ENCODE results near the gene C16orf92. TPM values are rescaled to one million over a fixed set of nuclear protein-coding genes. Genes with fewer than 3 reads are reported as not detected.
A peak's percentile ranks its signal among the peaks of the same experiment; 100 is the strongest.

The C16orf92 gene
- total RNA-seq, 1 donor from 2014 or later = not detected

DNA sequence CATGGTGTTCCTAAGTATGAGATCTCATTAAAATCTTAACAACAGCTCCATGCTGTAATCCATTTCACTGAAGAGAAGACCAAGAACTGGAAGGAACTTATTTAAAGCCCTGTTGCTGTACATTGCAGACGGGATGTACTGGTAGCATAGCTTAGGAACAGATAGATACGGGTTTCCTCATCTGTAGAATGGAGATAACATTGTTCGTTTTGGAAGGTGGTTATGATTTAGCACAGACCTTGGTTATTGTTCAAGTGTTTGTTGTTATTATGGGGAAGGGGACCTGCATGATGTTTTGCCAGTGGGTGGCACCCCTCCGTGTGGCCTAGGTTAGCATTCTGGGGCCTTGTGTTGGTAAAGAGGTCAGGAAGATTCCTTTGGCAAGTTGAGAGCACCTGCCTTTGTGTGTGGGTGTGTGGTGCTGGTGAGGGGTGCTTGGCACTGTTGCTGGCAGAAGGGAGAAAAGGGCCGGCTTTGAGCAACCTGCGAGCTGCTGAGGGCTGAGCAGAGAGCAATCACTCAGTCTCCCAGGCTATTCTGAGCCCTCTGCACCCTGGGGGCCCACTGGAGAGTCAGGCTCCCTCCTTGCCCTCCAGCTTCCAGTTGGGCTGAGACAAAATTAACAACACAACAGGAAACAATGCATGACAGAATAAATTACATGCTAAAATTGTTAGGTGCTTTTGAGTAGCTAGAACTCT is 47.0 kb upstream of the C16orf92 start:
- H3K36me3 ChIP-seq (ENCODE audit: insufficient read depth, low read length) = peaks cover 33% of the 10 kb centered on the region
- peak overlapping the region; percentile 95 for H3K4me2 ChIP-seq (ENCODE audit: low read length)
- no peaks in the 10 kb centered on the region for H3K27me3 Mint-ChIP-seq (ENCODE audit: low read depth, unreplicated experiment)
- H3K9me3 Mint-ChIP-seq (ENCODE audit: unreplicated experiment) = peaks cover 3% of the 10 kb centered on the region
- peaks cover 23% of the 10 kb centered on the region for H3K4me1 ChIP-seq (ENCODE audit: insufficient read depth, low read length)
- H3K27ac Mint-ChIP-seq (ENCODE audit: unreplicated experiment) = peak overlapping the region; percentile 27
- H3K4me3 ChIP-seq (ENCODE audit: insufficient read depth, low read depth, low read length) = peak overlapping the region; percentile 82
- FAIRE-seq (no peak), DNase-seq (ENCODE audit: low read depth) (no peak)
- no peaks in the 10 kb centered on the region for H3K27me3 ChIP-seq (ENCODE audit: insufficient read depth, low read length)
- peaks cover 3% of the 10 kb centered on the region for H3K9me3 ChIP-seq (ENCODE audit: insufficient read depth, low read depth, low read length)
- peaks cover 61% of the 10 kb centered on the region for H4K20me1 ChIP-seq (ENCODE audit: insufficient read depth, low read length)
- H3K36me3 Mint-ChIP-seq (ENCODE audit: low read depth, unreplicated experiment) = peaks cover 37% of the 10 kb centered on the region
- peak overlapping the region; percentile 92 for H3K9ac ChIP-seq (ENCODE audit: low read length)
- peaks cover 57% of the 10 kb centered on the region for H3K79me2 ChIP-seq (ENCODE audit: insufficient read depth, low read length)
- TF ChIP-seq EZH2 (IDR thresholded peaks at IDR 0.05; ENCODE audit: insufficient read depth, low read length) = no peak
- TF ChIP-seq CTCF (IDR thresholded peaks at IDR 0.05; ENCODE audit: insufficient read depth, low read depth, low read length) = no peak
- peak overlapping the region; percentile 88 for H3K4me3 Mint-ChIP-seq (ENCODE audit: unreplicated experiment)
- no peak overlapping the region for H2AFZ ChIP-seq (ENCODE audit: low read depth, low read length)
- peaks cover 17% of the 10 kb centered on the region for H3K4me1 Mint-ChIP-seq (ENCODE audit: low read depth, unreplicated experiment)
- H3K27ac ChIP-seq (ENCODE audit: low read depth, low read length) = no peak overlapping the region

DNA sequence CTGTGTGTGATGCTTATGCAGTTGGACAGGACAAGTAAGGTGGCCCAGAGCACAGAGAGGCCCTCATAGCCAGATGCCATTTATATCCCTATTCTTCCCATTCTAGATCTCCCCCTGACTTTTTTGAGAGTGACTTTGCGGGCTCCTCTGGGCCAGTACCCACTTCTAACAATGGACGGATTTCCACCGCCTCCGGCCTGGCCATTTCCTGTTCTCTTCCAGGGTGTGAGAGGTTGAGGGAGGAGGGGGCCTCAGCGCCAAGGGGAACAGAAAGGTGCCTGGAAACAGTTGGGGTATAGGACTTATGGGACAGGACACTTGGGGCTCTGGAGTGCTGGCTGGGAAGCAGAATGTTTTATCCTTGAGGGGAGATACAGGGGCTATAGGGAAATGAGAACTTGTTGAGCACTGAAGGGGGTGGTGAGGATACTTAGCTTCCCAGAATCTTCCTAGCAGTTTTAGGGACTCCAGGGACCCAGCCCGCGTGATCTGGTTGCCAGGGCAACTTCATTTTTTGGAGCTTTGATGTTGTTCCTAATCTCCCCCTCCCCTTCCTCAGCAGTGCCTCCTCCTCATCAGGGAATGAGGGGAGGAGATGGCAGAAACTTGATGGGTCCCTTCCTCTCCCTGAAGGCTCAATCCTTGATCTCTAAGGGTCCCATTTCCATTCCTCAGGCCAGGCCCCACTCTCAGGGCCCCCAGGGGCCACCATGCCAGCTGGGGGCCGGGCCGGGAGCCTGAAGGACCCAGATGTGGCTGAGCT is 45.8 kb upstream of the C16orf92 start:
- no peak overlapping the region for H3K27ac Mint-ChIP-seq (ENCODE audit: unreplicated experiment)
- H3K4me3 ChIP-seq (ENCODE audit: insufficient read depth, low read depth, low read length) = no peak overlapping the region
- H3K9me3 Mint-ChIP-seq (ENCODE audit: unreplicated experiment) = peaks cover 3% of the 10 kb centered on the region

More for the DNA sequence above, 45.8 kb upstream of the C16orf92 start:
- H3K4me1 ChIP-seq (ENCODE audit: insufficient read depth, low read length) = peaks cover 23% of the 10 kb centered on the region
- H3K27me3 ChIP-seq (ENCODE audit: insufficient read depth, low read length) = no peaks in the 10 kb centered on the region
- peaks cover 67% of the 10 kb centered on the region for H4K20me1 ChIP-seq (ENCODE audit: insufficient read depth, low read length)
- peaks cover 3% of the 10 kb centered on the region for H3K9me3 ChIP-seq (ENCODE audit: insufficient read depth, low read depth, low read length)
- no peak for DNase-seq (ENCODE audit: low read depth)
- H3K27ac ChIP-seq (ENCODE audit: low read depth, low read length) = no peak overlapping the region
- H2AFZ ChIP-seq (ENCODE audit: low read depth, low read length) = no peak overlapping the region
- peaks cover 57% of the 10 kb centered on the region for H3K79me2 ChIP-seq (ENCODE audit: insufficient read depth, low read length)
- no peaks in the 10 kb centered on the region for H3K27me3 Mint-ChIP-seq (ENCODE audit: low read depth, unreplicated experiment)
- no peak for TF ChIP-seq EZH2 (IDR thresholded peaks at IDR 0.05; ENCODE audit: insufficient read depth, low read length)
- no peak for TF ChIP-seq CTCF (IDR thresholded peaks at IDR 0.05; ENCODE audit: insufficient read depth, low read depth, low read length)
- H3K4me2 ChIP-seq (ENCODE audit: low read length) = peak overlapping the region; percentile 95
- H3K4me1 Mint-ChIP-seq (ENCODE audit: low read depth, unreplicated experiment) = peaks cover 17% of the 10 kb centered on the region
- peak overlapping the region; percentile 92 for H3K9ac ChIP-seq (ENCODE audit: low read length)
- peak overlapping the region; percentile 88 for H3K4me3 Mint-ChIP-seq (ENCODE audit: unreplicated experiment)
- FAIRE-seq = no peak
- peaks cover 45% of the 10 kb centered on the region for H3K36me3 ChIP-seq (ENCODE audit: insufficient read depth, low read length)
- H3K36me3 Mint-ChIP-seq (ENCODE audit: low read depth, unreplicated experiment) = peaks cover 32% of the 10 kb centered on the region
